ENCODE measurements around the gene TXNRD3. TPM values are rescaled to one million over a fixed set of nuclear protein-coding genes. Genes with fewer than 3 reads are reported as not detected.

Gene TXNRD3
- total and polyA plus RNA-seq, 2 of the 4 experiments (the other 2 are of a cell fraction) = 3.9 to 8.4 TPM

- Histone ChIP-seq H4K8ac (ENCODE audit: low read depth in 2 of 2, low read length in 2 of 2) (no peak overlapping the region), H2BK5ac (ENCODE audit: low read depth, low read length, poor library complexity, severe bottlenecking) (no peak overlapping the region), H2AK5ac (ENCODE audit: low read depth, low read length) (no peak overlapping the region), H3K56ac (ENCODE audit: extremely low read depth, insufficient read depth, low read length) (no peak overlapping the region), H3K27me3 (ENCODE audit: control insufficient read depth, insufficient read depth, low read length) (peaks cover 33% of the 10 kb centered on the region), H2AK9ac (replicated peaks; ENCODE audit: low read depth, low read length, poor library complexity) (no peak overlapping the region), H2AFZ (replicated peaks; ENCODE audit: low read length, poor library complexity) (no peak overlapping the region), H4K20me1 (ENCODE audit: insufficient read depth, low read length) (no peaks in the 10 kb centered on the region), H2BK15ac (ENCODE audit: low read depth, low read length) (no peak overlapping the region), H3K4me2 (ENCODE audit: low read depth, low read length) (no peak overlapping the region), H3K4me3 (ENCODE audit: insufficient read depth, low read depth, low read length) (no peak overlapping the region), H3K4me1 (ENCODE audit: control insufficient read depth, insufficient read depth, low read length) (no peaks in the 10 kb centered on the region), H3K9me3 (ENCODE audit: control insufficient read depth, insufficient read depth, low read length) (no peaks in the 10 kb centered on the region), H2BK120ac (ENCODE audit: low read depth, low read length) (no peak overlapping the region), H3K27ac (ENCODE audit: insufficient read depth, low read length) (no peak overlapping the region), H3K9me1 (ENCODE audit: insufficient read depth, low read length) (no peaks in the 10 kb centered on the region), H4K91ac (ENCODE audit: insufficient read depth, low read depth, low read length) (no peak overlapping the region), H3K23ac (ENCODE audit: low read depth, low read length) (no peak overlapping the region), H3K14ac (replicated peaks; ENCODE audit: low read depth, low read length) (no peak overlapping the region), H3K36me3 (ENCODE audit: control insufficient read depth, insufficient read depth, low read length) (no peaks in the 10 kb centered on the region), H2BK20ac (ENCODE audit: low read depth, low read length) (no peak overlapping the region), H3K18ac (ENCODE audit: low read depth, low read length) (no peak overlapping the region), H4K5ac (ENCODE audit: low read depth, low read length) (no peak overlapping the region), H3K79me1 (ENCODE audit: low read depth in 1 of 2, low read length in 2 of 2) (no peaks in the 10 kb centered on the region), H3K4ac (ENCODE audit: low read depth, low read length) (no peak overlapping the region), H3K9ac (ENCODE audit: low read depth, low read length) (no peak overlapping the region)
- TF ChIP-seq USF2 (IDR thresholded peaks at IDR 0.05; ENCODE audit: low read depth, low read length) (no peak), RCOR1 (IDR thresholded peaks at IDR 0.05; ENCODE audit: insufficient replicate concordance, low read length) (no peak), CTCF (conservative IDR thresholded peaks at IDR 0.05; ENCODE audit: low read depth, low read length) (no peak), FOS (IDR thresholded peaks at IDR 0.05; ENCODE audit: low read depth, low read length) (no peak), RAD21 (IDR thresholded peaks at IDR 0.05; ENCODE audit: low read length) (no peak), CEBPB (IDR thresholded peaks at IDR 0.05; ENCODE audit: low read depth, low read length) (no peak), CHD1 (IDR thresholded peaks at IDR 0.05; ENCODE audit: low read depth, low read length) (no peak)
- no peak for ATAC-seq (ENCODE audit: low read depth)
- intact Hi-C loops (cut with micrococcal nuclease) (no loop called here), in situ Hi-C loops (cut with MboI; ENCODE audit: low sequenced_read_pairs) (no loop called here), dilution Hi-C loops (cut with HindIII; ENCODE audit: low sequenced_read_pairs, unreplicated experiment) (no loop called here)
- BruUV-seq (replicated peaks) = no TSS peak
- no peak for DNase-seq
- no CpG with 5 or more reads among the region's 5 CpGs for WGBS, 2 experiments (ENCODE audit: extremely low coverage in 2 of 2, insufficient read length in 1 of 2)
- POLR2A ChIA-PET (ENCODE audit: unreplicated experiment) = no interaction called here
- CTCF ChIA-PET = no interaction called here
Measured at GRCh38 chr3:126580746-126581145, 74.2 kb downstream of the TXNRD3 start.
